Measurements from ENCODE around the gene DYNC1H1.

The DYNC1H1 gene

DNA sequence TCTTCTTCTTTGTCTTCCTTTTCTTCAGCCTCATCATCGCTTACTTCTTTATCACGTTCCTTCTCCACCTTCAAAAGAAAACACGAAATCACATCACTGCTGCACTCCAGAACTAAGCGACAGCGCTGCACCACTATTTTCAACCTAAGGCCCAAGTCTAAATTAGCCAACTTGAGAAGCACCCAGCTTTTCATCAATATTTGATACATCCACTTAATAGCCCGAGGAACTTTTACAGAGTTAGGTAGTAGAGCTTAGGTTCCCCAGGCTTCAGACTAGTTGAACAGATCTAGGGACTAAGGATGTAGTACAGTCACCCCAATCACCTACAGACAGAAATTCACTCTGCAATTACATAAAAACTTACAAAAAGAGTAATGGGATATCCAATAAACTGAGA lies 120.6 kb downstream of the DYNC1H1 start:
- Histone ChIP-seq H3K4me1 (ENCODE audit: insufficient read depth, poor library complexity, severe bottlenecking) (peaks cover 27% of the 10 kb centered on the region), H3K9me3 (ENCODE audit: severe bottlenecking) (no peaks in the 10 kb centered on the region), H3K27me3 (ENCODE audit: insufficient read depth, poor library complexity, severe bottlenecking) (no peaks in the 10 kb centered on the region), H3K4me3 (ENCODE audit: severe bottlenecking) (peak overlapping the region; percentile 54), H3K27ac (ENCODE audit: poor library complexity, severe bottlenecking) (peak overlapping the region; percentile 82), H3K36me3 (ENCODE audit: low read depth) (peaks cover 64% of the 10 kb centered on the region)
- ATAC-seq (ENCODE audit: low read depth) (no peak), DNase-seq (ENCODE audit: low spot score) (no peak)
- TF ChIP-seq, protein P1, sequence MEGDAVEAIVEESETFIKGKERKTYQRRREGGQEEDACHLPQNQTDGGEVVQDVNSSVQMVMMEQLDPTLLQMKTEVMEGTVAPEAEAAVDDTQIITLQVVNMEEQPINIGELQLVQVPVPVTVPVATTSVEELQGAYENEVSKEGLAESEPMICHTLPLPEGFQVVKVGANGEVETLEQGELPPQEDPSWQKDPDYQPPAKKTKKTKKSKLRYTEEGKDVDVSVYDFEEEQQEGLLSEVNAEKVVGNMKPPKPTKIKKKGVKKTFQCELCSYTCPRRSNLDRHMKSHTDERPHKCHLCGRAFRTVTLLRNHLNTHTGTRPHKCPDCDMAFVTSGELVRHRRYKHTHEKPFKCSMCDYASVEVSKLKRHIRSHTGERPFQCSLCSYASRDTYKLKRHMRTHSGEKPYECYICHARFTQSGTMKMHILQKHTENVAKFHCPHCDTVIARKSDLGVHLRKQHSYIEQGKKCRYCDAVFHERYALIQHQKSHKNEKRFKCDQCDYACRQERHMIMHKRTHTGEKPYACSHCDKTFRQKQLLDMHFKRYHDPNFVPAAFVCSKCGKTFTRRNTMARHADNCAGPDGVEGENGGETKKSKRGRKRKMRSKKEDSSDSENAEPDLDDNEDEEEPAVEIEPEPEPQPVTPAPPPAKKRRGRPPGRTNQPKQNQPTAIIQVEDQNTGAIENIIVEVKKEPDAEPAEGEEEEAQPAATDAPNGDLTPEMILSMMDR (IDR thresholded peaks at IDR 0.05; ENCODE audit: poor library complexity, severe bottlenecking): no peak

DNA sequence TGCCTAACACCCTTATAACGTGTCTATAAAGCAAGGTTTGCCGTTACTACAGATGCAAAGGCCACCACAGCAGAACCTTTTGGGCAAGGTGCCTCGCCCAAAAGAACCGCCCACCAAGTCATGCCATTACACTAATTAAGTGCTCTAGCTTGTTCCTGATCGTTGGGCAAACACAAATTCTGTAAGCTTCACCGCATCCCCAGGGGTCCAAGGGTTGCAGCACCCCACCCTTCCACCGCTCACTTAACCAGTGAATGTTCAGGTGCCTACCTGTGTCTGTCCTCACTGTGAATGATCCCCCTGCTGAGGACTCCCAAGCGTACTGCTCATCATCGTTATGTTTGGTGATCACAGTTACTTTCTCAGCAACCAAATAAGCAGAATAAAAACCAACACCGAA lies 121.1 kb downstream of the DYNC1H1 start:
- TF ChIP-seq, protein P1 (IDR thresholded peaks at IDR 0.05; ENCODE audit: poor library complexity, severe bottlenecking): no peak
- H3K4me3 ChIP-seq (ENCODE audit: severe bottlenecking): peak overlapping the region; percentile 54
- H3K36me3 ChIP-seq (ENCODE audit: low read depth): peaks cover 58% of the 10 kb centered on the region
- H3K27ac ChIP-seq (ENCODE audit: poor library complexity, severe bottlenecking): peak overlapping the region; percentile 82
- peaks cover 27% of the 10 kb centered on the region for H3K4me1 ChIP-seq (ENCODE audit: insufficient read depth, poor library complexity, severe bottlenecking)
- no peaks in the 10 kb centered on the region for H3K27me3 ChIP-seq (ENCODE audit: insufficient read depth, poor library complexity, severe bottlenecking)
- H3K9me3 ChIP-seq (ENCODE audit: severe bottlenecking): no peaks in the 10 kb centered on the region
- no peak for ATAC-seq (ENCODE audit: low read depth)
- no peak for DNase-seq (ENCODE audit: low spot score)

DNA sequence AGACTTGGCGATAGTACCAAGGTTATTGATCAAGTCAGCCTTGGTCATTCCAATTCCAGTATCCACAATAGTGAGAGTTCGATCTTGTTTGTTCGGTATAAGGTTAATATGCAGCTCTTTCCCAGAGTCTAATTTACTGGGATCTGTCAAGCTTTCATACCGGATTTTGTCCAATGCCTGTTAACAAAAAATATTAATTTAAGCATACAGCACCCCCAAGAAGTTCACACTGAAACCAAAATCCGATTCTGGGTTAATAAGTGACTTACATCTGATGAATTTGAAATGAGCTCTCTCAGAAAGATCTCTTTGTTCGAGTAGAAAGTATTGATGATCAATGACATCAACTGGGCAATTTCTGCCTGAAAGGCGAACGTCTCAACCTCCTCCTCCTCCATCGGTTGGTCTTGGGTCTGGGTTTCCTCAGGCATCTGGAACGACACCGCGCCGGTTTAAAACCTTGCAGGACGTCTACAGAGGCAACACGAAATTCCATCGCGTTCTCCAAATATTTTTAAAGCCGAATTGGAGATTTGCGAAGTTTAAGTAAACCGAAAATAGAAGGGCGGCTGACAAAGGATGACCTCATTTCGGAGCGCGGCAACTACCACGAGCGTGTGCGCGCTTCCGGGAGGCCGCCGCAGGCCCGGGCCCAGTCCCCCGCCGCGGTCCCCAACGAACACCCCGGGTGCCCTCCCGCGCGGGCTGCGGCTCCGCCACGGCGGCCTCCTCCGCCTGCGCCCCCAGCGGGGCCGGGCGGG lies 121.8 kb downstream of the DYNC1H1 start:
- peak; percentile 7 for ATAC-seq (ENCODE audit: low read depth)
- peaks cover 27% of the 10 kb centered on the region for H3K4me1 ChIP-seq (ENCODE audit: insufficient read depth, poor library complexity, severe bottlenecking)

DNA sequence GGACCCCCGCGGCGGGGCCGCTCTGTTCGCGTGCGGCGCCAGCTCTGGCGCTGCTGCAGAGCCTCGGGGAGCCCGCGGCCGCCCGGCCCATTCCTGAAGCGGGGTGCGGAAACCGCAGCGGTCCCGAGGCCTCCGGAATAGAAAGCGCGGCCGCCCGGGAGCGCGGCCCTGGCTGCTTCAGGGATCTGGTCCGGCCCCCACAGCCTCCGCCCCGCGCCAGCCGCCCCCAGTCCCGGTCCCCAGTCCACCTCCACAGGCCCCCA lies 122.3 kb downstream of the DYNC1H1 start:
- peak overlapping the region; percentile 82 for H3K27ac ChIP-seq (ENCODE audit: poor library complexity, severe bottlenecking)
- peaks cover 47% of the 10 kb centered on the region for H3K36me3 ChIP-seq (ENCODE audit: low read depth)
- H3K27me3 ChIP-seq (ENCODE audit: insufficient read depth, poor library complexity, severe bottlenecking): no peaks in the 10 kb centered on the region
- peaks cover 27% of the 10 kb centered on the region for H3K4me1 ChIP-seq (ENCODE audit: insufficient read depth, poor library complexity, severe bottlenecking)
- peak; percentile 15 for ATAC-seq (ENCODE audit: low read depth)
- H3K9me3 ChIP-seq (ENCODE audit: severe bottlenecking): no peaks in the 10 kb centered on the region
- no peak for DNase-seq (ENCODE audit: low spot score)
- peak overlapping the region; percentile 54 for H3K4me3 ChIP-seq (ENCODE audit: severe bottlenecking)
- TF ChIP-seq, protein P1 (IDR thresholded peaks at IDR 0.05; ENCODE audit: poor library complexity, severe bottlenecking): no peak

More for the DNA sequence above, 121.8 kb downstream of the DYNC1H1 start:
- H3K36me3 ChIP-seq (ENCODE audit: low read depth): peaks cover 52% of the 10 kb centered on the region
- peak overlapping the region; percentile 82 for H3K27ac ChIP-seq (ENCODE audit: poor library complexity, severe bottlenecking)
- TF ChIP-seq, protein P1 (IDR thresholded peaks at IDR 0.05; ENCODE audit: poor library complexity, severe bottlenecking): no peak
- H3K4me3 ChIP-seq (ENCODE audit: severe bottlenecking): peak overlapping the region; percentile 54
- no peak for DNase-seq (ENCODE audit: low spot score)
- H3K9me3 ChIP-seq (ENCODE audit: severe bottlenecking): no peaks in the 10 kb centered on the region
- no peaks in the 10 kb centered on the region for H3K27me3 ChIP-seq (ENCODE audit: insufficient read depth, poor library complexity, severe bottlenecking)

Data from RWPE2 (cell line).